WTC11 (cell line): ENCODE results near the gene NR1I3.

ENCODE experiments used
- TEAD4 ChIP-seq: sonication (generic); formaldehyde crosslinking; IDR thresholded peaks from 2 replicates; pipeline ENCODE4 v1.8.0; 2022; ENCODE audit warnings: mild to moderate bottlenecking, missing genetic modification reagents
- TF ChIP-seq, protein P1 (sequence below): sonication (generic); formaldehyde crosslinking; IDR thresholded peaks from 2 replicates; pipeline ENCODE4 v1.8.0; 2023; ENCODE audit warnings: missing genetic modification reagents, mild to moderate bottlenecking, borderline replicate concordance
- TF ChIP-seq, protein P2 (sequence below): sonication (generic); formaldehyde crosslinking; IDR thresholded peaks from 2 replicates; pipeline ENCODE4 v1.8.1; 2023; ENCODE audit warnings: mild to moderate bottlenecking, missing genetic modification reagents, moderate library complexity
- TF ChIP-seq, protein P3 (sequence below): fragments of 200-600 bp; IDR thresholded peaks from 2 replicates; pipeline ENCODE4 v1.8.0; 2022; ENCODE audit warnings: antibody characterized with exemption

DNA sequence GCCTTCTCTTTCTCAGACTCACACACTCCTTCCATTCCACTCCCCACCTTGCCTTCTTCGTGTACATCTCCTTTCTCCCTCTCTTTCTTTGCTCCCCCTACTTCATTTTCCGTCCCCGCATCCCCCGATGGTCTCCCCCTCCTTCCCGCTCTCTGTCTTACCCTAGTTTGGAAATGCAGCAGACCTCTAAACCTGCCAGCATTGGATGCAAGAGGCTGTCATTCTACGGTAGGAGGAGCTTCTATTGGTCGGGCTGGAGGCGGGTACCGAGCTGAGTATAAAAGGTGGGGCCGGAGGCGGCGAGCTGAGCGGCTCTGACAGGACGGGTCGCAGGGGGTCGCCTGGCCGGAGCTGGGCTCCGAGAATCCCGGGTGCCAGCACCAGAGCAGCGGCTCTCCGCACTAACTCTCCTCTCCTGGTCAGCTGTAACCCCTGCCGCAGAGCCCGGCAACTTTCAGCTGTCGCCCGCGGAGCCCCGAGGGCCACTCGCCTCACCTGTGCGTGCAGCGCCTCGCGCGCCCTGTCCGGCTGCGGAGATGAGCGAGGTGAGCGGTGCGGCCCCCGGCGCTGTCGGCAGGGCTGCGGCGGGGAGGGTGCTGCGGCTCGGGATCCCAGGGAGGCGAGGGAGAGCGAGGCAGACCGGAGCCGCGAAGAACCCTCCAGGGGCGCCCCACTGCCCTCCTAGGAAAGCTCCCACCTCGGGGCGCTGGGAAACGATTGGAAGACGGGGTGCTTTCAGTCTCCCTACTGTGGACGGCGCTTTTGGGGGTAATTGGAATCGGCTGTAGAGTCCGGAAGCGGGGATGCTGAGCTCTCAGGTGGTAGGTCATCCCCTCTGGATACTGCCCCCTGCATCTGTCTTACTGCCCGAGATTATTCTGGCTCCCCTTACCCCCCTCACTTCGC, 20.7 kb upstream of the NR1I3 start, which contains the start of gene PCP4L1:
- TF ChIP-seq, protein P1, sequence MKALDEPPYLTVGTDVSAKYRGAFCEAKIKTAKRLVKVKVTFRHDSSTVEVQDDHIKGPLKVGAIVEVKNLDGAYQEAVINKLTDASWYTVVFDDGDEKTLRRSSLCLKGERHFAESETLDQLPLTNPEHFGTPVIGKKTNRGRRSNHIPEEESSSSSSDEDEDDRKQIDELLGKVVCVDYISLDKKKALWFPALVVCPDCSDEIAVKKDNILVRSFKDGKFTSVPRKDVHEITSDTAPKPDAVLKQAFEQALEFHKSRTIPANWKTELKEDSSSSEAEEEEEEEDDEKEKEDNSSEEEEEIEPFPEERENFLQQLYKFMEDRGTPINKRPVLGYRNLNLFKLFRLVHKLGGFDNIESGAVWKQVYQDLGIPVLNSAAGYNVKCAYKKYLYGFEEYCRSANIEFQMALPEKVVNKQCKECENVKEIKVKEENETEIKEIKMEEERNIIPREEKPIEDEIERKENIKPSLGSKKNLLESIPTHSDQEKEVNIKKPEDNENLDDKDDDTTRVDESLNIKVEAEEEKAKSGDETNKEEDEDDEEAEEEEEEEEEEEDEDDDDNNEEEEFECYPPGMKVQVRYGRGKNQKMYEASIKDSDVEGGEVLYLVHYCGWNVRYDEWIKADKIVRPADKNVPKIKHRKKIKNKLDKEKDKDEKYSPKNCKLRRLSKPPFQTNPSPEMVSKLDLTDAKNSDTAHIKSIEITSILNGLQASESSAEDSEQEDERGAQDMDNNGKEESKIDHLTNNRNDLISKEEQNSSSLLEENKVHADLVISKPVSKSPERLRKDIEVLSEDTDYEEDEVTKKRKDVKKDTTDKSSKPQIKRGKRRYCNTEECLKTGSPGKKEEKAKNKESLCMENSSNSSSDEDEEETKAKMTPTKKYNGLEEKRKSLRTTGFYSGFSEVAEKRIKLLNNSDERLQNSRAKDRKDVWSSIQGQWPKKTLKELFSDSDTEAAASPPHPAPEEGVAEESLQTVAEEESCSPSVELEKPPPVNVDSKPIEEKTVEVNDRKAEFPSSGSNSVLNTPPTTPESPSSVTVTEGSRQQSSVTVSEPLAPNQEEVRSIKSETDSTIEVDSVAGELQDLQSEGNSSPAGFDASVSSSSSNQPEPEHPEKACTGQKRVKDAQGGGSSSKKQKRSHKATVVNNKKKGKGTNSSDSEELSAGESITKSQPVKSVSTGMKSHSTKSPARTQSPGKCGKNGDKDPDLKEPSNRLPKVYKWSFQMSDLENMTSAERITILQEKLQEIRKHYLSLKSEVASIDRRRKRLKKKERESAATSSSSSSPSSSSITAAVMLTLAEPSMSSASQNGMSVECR (CRISPR knock-in tag), result no peak; the same call in 1 of the 2 replicates
- TF ChIP-seq, protein P2, sequence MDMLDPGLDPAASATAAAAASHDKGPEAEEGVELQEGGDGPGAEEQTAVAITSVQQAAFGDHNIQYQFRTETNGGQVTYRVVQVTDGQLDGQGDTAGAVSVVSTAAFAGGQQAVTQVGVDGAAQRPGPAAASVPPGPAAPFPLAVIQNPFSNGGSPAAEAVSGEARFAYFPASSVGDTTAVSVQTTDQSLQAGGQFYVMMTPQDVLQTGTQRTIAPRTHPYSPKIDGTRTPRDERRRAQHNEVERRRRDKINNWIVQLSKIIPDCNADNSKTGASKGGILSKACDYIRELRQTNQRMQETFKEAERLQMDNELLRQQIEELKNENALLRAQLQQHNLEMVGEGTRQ, result no peak
- TF ChIP-seq, protein P3, sequence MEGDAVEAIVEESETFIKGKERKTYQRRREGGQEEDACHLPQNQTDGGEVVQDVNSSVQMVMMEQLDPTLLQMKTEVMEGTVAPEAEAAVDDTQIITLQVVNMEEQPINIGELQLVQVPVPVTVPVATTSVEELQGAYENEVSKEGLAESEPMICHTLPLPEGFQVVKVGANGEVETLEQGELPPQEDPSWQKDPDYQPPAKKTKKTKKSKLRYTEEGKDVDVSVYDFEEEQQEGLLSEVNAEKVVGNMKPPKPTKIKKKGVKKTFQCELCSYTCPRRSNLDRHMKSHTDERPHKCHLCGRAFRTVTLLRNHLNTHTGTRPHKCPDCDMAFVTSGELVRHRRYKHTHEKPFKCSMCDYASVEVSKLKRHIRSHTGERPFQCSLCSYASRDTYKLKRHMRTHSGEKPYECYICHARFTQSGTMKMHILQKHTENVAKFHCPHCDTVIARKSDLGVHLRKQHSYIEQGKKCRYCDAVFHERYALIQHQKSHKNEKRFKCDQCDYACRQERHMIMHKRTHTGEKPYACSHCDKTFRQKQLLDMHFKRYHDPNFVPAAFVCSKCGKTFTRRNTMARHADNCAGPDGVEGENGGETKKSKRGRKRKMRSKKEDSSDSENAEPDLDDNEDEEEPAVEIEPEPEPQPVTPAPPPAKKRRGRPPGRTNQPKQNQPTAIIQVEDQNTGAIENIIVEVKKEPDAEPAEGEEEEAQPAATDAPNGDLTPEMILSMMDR, result no peak
- no peak for TF ChIP-seq TEAD4
